HG03558 (cell line): ENCODE measurements around the gene HOXA13.

ENCODE experiments used
- ATAC-seq: cut with Tn5 transposase; IDR thresholded peaks from one replicate; pipeline ENCODE4 v1.9.1; 2021; ENCODE audit warnings: moderate number of reproducible peaks; ENCODE audit not compliant: unreplicated experiment; ENCODE audit errors: extremely low read depth

The HOXA13 gene

GRCh38 chr7:27172315-27172774 is 27.5 kb downstream of the HOXA13 start:
- no peak for ATAC-seq

- no peak for ATAC-seq
These were observed 28.1 kb downstream of the HOXA13 start for GRCh38 chr7:27171637-27172314.

DNA sequence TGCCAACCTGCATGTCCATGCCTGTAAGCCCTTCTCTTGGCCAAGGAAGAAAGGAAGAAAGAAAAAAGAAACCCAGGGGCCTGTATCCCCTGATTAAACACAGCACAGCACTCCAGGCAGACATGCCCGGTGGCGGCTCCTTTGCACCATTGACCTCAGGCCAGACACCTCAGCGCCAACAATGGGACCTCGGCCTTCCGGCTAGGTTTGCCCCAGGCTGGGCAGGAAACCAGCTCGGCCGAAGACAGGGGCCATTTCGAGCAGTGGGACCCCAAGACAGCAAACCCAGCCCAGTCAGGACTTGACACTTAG is 28.6 kb downstream of the HOXA13 start:
- no peak for ATAC-seq

DNA sequence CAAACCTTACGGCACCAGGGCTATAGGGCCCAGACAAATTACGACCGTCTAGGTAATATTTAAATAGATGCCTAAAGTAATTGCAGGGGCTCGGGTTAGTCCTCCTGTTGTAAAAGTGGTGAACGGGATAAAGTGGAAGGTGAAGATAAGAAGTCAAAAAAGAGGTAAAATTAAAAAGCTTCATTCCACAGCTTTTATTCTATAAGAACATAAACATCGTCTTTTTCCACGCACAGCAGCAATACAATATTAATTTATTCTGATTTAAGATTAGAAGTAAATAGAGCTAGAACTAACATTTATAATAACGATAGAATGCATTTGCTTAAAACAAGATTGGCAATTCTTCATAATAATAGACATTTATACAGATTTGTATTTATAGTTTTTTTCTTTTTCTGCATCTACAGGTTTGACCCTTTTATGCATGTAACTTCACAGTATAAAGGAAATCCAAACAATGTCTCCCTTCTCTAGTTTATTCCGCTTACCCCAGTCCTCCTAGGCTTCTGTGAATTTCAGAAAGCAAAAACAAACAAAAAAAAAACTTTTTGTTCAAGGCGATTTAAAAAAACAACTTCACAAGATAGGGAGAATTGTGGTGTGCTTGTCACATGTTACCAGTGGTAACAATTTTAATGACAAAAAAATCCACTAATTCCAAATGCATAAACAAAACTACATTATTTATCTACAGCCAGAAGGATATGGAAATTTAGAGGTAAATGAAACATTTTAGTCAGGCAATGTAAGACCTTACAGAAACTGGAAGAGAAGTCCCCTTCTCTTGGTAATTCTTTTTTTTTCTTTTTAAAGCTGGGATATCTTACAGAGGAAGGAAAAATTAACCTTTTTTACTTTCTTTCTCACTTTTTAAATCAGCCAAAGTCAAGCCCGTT is 29.2 kb downstream of the HOXA13 start:
- ATAC-seq = no peak

DNA sequence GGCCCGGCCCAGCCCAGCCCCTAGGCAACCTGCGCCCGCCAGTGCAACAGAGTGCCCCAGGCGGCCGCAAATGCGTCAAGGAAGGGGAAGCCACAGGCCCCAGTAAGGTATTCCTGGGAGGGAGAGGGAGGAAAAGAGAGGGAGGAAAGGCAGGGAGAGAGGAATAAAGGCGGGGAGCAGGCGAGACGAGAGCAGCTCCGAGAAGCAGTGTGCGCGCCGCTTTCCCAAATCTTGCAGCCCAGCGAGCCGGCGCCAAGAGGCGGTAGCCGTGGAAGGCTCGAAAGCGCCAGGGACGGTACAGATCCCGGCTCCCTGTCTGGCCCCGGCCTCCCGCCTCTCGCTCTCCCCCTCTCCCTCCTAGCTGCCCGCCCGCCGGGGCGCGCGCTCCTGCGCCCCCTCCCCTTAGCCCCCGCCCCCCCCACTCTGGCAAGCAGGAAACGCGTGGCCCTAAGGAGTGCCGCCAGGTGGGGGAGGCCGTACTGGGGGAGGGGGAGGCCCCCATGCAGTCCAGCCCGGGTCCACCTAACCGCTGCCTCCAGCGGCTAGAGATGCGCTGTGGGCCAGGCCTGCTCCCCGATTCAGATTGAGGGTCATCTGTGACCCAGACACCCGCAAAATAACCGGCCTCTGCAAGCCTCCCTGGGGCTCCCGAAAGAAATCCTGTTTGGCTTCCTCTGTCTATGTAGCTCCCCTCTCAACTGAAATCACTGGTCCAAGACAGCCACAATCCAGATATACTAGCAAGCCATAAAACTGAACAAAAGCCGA is 30.0 kb downstream of the HOXA13 start:
- ATAC-seq = no peak

DNA sequence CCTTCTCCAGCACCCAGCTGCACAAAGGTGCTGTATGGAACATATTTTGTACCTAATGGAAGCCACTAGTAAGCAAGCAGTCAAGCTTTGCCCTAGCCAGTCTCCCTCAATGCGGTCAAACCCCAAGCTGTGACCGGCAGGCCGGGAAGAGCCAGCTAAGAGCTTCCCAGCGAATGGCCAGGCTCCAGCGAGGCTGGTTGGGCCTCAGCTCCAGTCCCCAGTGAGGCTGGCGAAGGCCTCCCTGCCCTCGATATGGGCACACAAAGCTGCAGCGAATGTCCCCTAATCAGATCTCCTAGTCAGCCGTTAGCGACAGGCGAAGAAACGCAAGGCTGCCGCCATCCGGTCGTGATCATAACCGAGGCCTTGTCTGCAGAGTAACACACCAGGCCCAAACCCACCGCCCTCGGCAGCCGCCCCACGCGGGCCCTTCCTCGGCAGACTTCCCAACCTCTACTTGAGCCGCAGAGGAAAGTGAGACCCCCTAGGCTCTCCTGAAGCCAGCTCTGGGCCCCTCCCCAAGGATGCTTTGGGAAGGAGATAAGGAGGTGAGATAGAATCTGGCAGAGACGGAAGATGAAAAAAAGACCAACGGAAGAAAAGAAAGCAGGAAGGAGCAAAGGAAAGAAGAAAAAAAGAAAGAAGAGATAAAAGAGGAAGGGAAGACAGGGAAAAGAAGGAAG is 31.5 kb downstream of the HOXA13 start:
- ATAC-seq = no peak

DNA sequence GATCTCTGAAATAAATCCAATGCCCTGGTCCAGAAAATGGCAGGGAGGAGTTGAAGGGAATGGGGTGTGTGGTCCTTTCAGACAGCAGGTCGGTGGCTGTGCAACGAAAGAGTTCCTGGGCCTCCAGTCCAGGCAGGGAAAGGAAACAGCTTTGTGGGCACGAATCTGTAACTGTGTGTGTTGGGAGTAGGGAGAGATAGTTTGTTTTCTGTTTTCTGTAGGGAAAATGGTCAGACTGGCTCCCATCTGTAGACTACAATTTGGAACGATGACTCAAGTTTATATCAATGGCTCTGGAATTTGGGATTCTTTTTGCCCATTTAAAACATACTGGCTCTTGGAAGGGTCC is 32.0 kb downstream of the HOXA13 start:
- no peak for ATAC-seq

DNA sequence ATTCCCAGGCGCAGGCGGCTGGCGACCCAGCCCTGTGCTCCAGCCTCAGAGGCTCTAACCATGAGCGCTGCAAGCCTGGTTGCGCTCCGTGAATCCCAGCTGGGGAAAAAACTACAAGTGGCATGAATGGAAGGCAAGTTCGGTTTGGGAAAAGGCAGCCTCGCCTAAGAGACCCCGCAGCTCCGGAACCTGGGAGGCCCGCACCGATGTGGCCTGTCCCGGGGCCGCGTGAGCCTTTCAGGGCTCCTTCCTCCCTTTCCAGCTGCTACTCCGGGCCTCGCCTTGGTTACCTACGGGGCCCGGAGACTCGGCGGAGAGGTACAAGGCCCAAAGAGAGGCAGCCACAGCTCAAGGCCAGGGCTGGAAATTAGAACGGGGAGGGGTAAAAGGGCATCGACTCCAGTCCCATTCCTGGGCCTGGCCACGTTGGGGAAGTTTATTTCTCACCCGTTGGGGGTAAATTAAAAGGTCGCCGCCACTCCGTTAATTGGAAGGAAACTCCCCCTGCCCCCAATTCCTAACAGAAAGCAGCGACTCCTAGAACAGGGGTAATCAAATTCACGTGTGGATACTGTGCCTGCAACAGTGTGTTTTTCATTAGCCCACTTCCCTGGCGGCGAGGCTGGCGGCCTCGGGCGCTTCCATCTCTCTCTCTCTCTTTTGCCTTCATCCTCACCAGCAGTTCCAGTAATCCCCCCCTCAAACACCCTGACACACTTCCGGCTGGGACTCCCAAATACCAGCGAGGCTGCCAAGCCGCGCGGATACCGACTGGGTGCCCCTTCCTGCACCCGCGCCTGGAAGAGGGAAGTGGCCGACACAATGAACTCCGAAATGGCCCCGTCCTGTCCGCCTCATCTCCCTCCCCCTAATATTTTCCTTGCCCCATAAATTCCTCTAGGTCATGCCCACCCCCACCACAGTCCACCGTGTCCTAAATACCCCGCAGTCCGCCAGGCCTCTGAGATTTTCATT is 33.1 kb downstream of the HOXA13 start:
- no peak for ATAC-seq

DNA sequence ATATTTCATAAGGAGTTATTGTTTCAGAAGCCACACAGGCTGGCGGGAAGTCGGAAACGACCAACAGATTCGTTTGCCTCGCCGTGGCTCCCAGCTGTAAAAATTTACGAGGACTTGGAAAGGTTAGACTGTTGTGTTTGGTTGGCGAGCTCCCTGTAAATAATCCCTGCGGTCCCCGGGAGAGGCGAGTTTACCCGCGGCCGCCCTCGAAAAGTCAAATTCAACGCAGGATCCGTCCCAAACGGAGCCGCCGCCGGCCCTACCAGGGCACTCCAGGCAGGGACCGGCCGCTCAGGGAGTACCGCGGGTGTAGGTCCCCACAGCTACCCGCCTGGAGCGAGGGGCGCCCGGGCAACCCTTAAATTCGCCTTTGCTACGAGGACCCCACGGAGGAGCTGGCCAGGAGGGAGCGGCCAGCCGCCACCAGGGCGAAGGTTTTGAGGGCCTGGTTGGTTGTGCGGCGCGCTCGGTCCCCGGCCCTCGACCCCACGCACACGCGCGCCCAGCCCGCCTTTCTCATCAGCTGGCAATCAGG is 33.8 kb downstream of the HOXA13 start:
- no peak for ATAC-seq

DNA sequence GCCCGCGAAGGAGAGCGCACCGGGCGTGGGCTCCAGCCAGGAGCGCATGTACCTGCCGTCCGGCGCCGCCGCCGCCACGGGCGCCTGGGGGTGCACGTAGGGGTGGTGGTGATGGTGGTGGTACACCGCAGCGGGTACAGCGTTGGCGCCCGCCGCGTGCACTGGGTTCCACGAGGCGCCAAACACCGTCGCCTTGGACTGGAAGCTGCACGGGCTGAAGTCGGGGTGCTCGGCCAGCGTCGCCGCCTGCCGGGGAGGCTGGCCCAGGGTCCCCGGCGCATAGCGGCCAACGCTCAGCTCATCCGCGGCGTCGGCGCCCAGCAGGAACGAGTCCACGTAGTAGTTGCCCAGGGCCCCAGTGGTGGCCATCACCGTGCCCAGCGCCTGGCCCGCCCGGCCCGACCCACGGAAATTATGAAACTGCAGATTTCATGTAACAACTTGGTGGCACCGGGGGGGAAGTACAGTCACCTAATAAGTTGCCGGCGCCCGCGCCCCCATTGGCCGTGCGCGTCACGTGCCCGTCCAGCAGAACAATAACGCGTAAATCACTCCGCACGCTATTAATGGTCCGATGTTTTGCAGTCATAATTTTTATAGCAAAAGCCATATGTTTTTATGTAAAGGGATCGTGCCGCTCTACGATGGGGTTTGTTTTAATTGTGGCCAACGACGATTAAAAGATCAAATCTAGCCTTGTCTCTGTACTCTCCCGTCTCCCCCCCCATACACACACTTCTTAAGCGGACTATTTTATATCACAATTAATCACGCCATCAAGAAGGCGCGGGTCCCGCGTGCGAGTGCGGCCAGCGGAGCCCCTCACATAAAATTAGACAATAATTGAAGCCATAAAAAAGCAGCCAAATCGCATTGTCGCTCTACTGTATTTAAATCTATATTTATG is 34.5 kb downstream of the HOXA13 start, which contains the start of gene HOXA9:
TSS of gene HOXA9 (minus strand) at position 449 of the 907 bp plus-strand sequence. CDS start at position 369, 80 bp downstream.
- ATAC-seq = no peak

DNA sequence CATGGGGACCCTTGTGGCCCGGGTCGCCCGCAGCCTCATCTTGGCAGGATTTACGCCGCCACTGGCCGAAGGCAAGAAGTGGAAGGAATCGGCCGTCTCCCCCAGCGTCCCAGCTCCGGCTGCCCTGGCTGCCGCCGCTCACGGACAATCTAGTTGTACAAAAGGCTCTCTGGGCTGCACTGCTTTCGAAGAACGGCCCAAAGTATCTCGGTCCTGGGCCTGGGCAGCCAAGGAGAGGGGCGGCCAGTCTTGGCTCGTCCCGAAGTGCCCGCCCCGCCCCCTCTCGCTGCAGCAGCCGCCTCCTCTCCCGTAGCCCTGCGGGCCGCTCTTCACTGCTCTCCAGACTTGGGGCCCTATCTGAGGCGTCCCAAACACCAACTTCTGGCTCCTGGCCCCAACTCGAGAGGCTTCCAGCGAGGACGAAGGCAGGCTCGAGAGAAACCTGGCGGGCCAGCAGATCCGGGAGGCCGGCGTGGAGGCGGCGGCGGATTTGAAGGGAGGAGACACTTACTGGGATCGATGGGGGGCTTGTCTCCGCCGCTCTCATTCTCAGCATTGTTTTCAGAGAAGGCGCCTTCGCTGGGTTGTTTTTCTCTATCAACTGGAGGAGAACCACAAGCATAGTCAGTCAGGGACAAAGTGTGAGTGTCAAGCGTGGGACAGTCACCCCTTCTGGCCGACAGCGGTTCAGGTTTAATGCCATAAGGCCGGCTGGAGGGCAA is 35.4 kb downstream of the HOXA13 start:
- no peak for ATAC-seq

DNA sequence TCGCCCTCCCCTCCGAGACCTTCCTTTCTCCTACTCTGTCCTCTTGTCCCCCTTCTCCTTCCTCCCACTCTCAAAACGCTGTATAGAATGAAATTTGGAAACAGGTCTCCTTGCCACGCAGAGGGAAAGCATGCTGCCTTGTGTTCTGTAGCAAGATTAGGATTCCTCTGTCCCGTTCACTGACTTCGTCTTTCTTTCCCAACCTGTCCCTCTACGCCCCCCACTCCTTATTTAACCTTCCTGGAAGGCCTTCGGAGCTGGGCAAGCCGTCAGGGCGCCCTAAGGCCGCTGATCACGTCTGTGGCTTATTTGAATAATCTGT is 35.9 kb downstream of the HOXA13 start:
- ATAC-seq = no peak

GRCh38 chr7:27163288-27164044 is 36.4 kb downstream of the HOXA13 start:
- no peak for ATAC-seq

DNA sequence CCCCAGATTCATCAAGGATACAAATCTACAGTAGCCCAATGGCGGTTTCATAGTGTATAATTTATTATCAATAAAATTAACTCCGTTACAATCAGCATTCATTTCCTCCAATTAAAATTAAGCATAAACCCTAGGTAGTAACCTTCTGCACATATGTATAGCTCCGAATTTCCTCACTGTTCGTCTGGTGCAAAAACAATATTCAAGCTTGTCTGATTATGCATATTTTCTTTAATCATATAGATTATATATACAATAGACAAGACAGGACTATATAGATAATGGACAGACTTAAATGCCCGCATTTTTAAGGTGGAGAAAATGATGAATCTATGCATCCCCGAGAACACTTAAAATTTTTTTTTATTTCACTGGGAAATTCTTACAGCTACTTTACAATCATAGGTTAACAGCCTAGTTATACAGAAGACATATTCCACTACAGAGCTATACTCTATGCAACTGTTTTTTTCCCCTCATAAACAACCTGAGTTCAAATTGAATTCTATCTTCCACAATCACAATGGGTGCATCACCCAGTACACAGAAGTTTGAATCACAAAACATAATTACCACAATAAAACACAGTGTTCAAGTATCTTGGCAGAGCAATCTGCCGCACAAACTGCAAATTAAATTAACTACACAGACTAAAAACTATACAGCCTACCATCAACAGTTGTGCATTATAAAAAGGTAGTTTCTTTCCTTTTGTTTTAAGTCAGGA is 37.2 kb downstream of the HOXA13 start:
- ATAC-seq = no peak

DNA sequence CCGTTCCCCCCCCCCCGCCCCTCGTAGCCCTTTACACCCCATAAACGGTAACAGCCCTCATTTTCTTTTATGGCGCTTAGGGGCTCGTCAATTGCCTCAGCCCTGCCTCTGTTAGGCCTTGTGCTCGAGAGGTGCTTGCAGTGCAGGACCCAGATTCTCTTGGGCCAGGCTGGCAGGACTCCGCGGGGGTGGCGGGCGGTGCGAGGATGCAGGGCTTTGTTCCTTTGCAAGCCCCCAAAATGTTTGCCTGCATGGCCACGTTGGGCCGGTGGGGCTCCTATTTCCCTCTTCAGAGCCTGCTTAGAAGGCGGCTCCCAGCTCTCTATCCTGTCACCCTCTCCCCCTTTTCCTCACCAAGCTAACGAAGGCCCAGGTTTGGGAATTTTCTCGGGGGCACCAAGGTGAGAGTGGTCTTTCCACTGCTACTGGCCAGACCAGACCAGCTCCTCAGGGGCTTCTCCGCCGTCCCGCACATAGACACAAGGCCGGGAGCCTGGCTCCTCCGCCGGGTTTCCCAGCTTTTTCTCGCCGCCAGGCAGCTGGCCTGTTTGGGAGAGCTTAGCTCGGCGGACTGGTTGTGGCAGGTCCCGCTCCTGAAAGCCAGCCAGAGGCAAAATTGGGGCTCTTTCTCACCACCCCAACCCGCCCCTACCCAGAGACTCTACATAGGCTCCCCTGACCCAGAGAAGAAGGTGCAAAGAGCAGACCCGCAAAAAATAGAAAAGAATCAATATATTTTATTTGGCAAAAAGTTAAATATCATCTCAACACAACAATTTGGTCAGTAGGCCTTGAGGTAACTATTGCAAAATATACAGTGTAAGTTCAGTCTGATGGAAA is 38.0 kb downstream of the HOXA13 start:
- no peak for ATAC-seq
